ENCODE data around the gene ITPR1.
A peak's percentile ranks its signal among the peaks of the same experiment; 100 is the strongest.

The ITPR1 gene

GRCh38 chr3:4504340-4505261, 11.5 kb downstream of the ITPR1 start (continued):
- TF ChIP-seq, protein P1, sequence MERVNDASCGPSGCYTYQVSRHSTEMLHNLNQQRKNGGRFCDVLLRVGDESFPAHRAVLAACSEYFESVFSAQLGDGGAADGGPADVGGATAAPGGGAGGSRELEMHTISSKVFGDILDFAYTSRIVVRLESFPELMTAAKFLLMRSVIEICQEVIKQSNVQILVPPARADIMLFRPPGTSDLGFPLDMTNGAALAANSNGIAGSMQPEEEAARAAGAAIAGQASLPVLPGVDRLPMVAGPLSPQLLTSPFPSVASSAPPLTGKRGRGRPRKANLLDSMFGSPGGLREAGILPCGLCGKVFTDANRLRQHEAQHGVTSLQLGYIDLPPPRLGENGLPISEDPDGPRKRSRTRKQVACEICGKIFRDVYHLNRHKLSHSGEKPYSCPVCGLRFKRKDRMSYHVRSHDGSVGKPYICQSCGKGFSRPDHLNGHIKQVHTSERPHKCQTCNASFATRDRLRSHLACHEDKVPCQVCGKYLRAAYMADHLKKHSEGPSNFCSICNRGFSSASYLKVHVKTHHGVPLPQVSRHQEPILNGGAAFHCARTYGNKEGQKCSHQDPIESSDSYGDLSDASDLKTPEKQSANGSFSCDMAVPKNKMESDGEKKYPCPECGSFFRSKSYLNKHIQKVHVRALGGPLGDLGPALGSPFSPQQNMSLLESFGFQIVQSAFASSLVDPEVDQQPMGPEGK (tag by site-specific recombination; IDR thresholded peaks at IDR 0.05) = peak; percentile 37; the same call in 1 of the 2 replicates
- TF ChIP-seq, protein P2, sequence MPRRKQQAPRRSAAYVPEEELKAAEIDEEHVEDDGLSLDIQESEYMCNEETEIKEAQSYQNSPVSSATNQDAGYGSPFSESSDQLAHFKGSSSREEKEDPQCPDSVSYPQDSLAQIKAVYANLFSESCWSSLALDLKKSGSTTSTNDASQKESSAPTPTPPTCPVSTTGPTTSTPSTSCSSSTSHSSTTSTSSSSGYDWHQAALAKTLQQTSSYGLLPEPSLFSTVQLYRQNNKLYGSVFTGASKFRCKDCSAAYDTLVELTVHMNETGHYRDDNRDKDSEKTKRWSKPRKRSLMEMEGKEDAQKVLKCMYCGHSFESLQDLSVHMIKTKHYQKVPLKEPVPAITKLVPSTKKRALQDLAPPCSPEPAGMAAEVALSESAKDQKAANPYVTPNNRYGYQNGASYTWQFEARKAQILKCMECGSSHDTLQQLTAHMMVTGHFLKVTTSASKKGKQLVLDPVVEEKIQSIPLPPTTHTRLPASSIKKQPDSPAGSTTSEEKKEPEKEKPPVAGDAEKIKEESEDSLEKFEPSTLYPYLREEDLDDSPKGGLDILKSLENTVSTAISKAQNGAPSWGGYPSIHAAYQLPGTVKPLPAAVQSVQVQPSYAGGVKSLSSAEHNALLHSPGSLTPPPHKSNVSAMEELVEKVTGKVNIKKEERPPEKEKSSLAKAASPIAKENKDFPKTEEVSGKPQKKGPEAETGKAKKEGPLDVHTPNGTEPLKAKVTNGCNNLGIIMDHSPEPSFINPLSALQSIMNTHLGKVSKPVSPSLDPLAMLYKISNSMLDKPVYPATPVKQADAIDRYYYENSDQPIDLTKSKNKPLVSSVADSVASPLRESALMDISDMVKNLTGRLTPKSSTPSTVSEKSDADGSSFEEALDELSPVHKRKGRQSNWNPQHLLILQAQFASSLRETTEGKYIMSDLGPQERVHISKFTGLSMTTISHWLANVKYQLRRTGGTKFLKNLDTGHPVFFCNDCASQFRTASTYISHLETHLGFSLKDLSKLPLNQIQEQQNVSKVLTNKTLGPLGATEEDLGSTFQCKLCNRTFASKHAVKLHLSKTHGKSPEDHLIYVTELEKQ (tag by site-specific recombination; IDR thresholded peaks at IDR 0.05; ENCODE audit: borderline replicate concordance) = no peak
- TF ChIP-seq YY2 (tag by site-specific recombination; IDR thresholded peaks at IDR 0.05) (no peak), ZNF544 (tag by site-specific recombination; IDR thresholded peaks at IDR 0.05) (no peak), KLF10 (tag by site-specific recombination; IDR thresholded peaks at IDR 0.05) (peak; percentile 32; the same call in 1 of the 2 replicates), GFI1B (tag by site-specific recombination; IDR thresholded peaks at IDR 0.05) (no peak), ZNF501 (tag by site-specific recombination; IDR thresholded peaks at IDR 0.05) (no peak), MEIS1 (CRISPR knock-in tag; IDR thresholded peaks at IDR 0.05; ENCODE audit: borderline replicate concordance) (no peak), KLF17 (tag by site-specific recombination; IDR thresholded peaks at IDR 0.05) (0 out of 2 replicates have a peak, but pooled peaks have one; percentile 15), ZNF768 (tag by site-specific recombination; IDR thresholded peaks at IDR 0.05) (no peak), ZNF23 (tag by site-specific recombination; IDR thresholded peaks at IDR 0.05; ENCODE audit: borderline replicate concordance) (no peak), ZNF274 (IDR thresholded peaks at IDR 0.05; ENCODE audit: low read length) (no peak), ZNF274 (tag by site-specific recombination; IDR thresholded peaks at IDR 0.05; ENCODE audit: borderline replicate concordance) (no peak), ZNF16 (tag by site-specific recombination; IDR thresholded peaks at IDR 0.05; ENCODE audit: low read depth) (no peak), ZBTB20 (tag by site-specific recombination; IDR thresholded peaks at IDR 0.05) (peak; percentile 35; the same call in 1 of the 2 replicates), ZNF354C (tag by site-specific recombination; IDR thresholded peaks at IDR 0.05; ENCODE audit: borderline replicate concordance, low read depth) (no peak), ZNF146 (tag by site-specific recombination; IDR thresholded peaks at IDR 0.05) (no peak), ZNF133 (tag by site-specific recombination; IDR thresholded peaks at IDR 0.05) (no peak), WT1 (tag by site-specific recombination; IDR thresholded peaks at IDR 0.05) (peak; percentile 81), ZNF473 (tag by site-specific recombination; IDR thresholded peaks at IDR 0.05) (no peak), GLI4 (tag by site-specific recombination; IDR thresholded peaks at IDR 0.05) (no peak)
- TF ChIP-seq, protein P3, sequence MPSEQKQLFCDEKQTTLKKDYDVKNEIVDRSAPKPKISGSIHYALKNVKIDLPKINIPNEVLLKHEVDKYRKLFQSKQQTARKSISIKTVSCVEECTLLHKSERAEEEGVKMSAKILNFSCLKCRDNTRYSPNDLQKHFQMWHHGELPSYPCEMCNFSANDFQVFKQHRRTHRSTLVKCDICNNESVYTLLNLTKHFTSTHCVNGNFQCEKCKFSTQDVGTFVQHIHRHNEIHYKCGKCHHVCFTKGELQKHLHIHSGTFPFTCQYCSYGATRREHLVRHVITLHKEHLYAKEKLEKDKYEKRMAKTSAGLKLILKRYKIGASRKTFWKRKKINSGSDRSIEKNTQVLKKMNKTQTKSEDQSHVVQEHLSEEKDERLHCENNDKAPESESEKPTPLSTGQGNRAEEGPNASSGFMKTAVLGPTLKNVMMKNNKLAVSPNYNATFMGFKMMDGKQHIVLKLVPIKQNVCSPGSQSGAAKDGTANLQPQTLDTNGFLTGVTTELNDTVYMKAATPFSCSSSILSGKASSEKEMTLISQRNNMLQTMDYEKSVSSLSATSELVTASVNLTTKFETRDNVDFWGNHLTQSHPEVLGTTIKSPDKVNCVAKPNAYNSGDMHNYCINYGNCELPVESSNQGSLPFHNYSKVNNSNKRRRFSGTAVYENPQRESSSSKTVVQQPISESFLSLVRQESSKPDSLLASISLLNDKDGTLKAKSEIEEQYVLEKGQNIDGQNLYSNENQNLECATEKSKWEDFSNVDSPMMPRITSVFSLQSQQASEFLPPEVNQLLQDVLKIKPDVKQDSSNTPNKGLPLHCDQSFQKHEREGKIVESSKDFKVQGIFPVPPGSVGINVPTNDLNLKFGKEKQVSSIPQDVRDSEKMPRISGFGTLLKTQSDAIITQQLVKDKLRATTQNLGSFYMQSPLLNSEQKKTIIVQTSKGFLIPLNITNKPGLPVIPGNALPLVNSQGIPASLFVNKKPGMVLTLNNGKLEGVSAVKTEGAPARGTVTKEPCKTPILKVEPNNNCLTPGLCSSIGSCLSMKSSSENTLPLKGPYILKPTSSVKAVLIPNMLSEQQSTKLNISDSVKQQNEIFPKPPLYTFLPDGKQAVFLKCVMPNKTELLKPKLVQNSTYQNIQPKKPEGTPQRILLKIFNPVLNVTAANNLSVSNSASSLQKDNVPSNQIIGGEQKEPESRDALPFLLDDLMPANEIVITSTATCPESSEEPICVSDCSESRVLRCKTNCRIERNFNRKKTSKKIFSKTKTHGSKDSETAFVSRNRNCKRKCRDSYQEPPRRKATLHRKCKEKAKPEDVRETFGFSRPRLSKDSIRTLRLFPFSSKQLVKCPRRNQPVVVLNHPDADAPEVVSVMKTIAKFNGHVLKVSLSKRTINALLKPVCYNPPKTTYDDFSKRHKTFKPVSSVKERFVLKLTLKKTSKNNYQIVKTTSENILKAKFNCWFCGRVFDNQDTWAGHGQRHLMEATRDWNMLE (tag by site-specific recombination; conservative IDR thresholded peaks at IDR 0.05; ENCODE audit: low read depth) = no peak
- TF ChIP-seq, protein P4, sequence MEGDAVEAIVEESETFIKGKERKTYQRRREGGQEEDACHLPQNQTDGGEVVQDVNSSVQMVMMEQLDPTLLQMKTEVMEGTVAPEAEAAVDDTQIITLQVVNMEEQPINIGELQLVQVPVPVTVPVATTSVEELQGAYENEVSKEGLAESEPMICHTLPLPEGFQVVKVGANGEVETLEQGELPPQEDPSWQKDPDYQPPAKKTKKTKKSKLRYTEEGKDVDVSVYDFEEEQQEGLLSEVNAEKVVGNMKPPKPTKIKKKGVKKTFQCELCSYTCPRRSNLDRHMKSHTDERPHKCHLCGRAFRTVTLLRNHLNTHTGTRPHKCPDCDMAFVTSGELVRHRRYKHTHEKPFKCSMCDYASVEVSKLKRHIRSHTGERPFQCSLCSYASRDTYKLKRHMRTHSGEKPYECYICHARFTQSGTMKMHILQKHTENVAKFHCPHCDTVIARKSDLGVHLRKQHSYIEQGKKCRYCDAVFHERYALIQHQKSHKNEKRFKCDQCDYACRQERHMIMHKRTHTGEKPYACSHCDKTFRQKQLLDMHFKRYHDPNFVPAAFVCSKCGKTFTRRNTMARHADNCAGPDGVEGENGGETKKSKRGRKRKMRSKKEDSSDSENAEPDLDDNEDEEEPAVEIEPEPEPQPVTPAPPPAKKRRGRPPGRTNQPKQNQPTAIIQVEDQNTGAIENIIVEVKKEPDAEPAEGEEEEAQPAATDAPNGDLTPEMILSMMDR (tag by site-specific recombination; IDR thresholded peaks at IDR 0.05) = no peak
- TF ChIP-seq, protein P5, sequence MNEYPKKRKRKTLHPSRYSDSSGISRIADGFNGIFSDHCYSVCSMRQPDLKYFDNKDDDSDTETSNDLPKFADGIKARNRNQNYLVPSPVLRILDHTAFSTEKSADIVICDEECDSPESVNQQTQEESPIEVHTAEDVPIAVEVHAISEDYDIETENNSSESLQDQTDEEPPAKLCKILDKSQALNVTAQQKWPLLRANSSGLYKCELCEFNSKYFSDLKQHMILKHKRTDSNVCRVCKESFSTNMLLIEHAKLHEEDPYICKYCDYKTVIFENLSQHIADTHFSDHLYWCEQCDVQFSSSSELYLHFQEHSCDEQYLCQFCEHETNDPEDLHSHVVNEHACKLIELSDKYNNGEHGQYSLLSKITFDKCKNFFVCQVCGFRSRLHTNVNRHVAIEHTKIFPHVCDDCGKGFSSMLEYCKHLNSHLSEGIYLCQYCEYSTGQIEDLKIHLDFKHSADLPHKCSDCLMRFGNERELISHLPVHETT (tag by site-specific recombination; IDR thresholded peaks at IDR 0.05) = no peak

All from HEK293 (cell line).